ENCODE measurements around the gene IL15RA. TPM values are rescaled to one million over a fixed set of nuclear protein-coding genes. Genes with fewer than 3 reads are reported as not detected.

Gene IL15RA
- total RNA-seq, 2 experiments from 2014 or later, result 23.5 to 25.1 TPM

- DNase-seq, result no peak
- no peak for ATAC-seq
- TF ChIP-seq, protein P1, sequence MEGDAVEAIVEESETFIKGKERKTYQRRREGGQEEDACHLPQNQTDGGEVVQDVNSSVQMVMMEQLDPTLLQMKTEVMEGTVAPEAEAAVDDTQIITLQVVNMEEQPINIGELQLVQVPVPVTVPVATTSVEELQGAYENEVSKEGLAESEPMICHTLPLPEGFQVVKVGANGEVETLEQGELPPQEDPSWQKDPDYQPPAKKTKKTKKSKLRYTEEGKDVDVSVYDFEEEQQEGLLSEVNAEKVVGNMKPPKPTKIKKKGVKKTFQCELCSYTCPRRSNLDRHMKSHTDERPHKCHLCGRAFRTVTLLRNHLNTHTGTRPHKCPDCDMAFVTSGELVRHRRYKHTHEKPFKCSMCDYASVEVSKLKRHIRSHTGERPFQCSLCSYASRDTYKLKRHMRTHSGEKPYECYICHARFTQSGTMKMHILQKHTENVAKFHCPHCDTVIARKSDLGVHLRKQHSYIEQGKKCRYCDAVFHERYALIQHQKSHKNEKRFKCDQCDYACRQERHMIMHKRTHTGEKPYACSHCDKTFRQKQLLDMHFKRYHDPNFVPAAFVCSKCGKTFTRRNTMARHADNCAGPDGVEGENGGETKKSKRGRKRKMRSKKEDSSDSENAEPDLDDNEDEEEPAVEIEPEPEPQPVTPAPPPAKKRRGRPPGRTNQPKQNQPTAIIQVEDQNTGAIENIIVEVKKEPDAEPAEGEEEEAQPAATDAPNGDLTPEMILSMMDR (IDR thresholded peaks at IDR 0.05), result no peak
- intact Hi-C loops (cut with micrococcal nuclease), result no loop called here
- ChIA-PET POLR2A (interaction anchor here (1.3 kb wide), 1 partner anchor 38 kb away, joined by 4 read pairs; no protein-coding TSS in a partner anchor), CTCF (interaction anchor here (0.7 kb wide), 1 partner anchor 10 kb away, joined by 3 read pairs; no protein-coding TSS in a partner anchor)
- Mint-ChIP-seq H3K4me1 (ENCODE audit: low read depth) (no peaks in the 10 kb centered on the region), H3K4me3 (no peak overlapping the region), H3K27me3 (no peaks in the 10 kb centered on the region), H3K9me3 (no peaks in the 10 kb centered on the region), H3K36me3 (ENCODE audit: low read depth) (peaks cover 33% of the 10 kb centered on the region), H3K27ac (no peak overlapping the region)
Observed at GRCh38 chr10:5959581-5960069, 17.7 kb downstream of the IL15RA start.

- no peaks in the 10 kb centered on the region for H3K9me3 Mint-ChIP-seq
- DNase-seq, result no peak
- intact Hi-C loops (cut with micrococcal nuclease), result no loop called here
- no peak overlapping the region for H3K27ac Mint-ChIP-seq
- H3K4me3 Mint-ChIP-seq, result no peak overlapping the region
- ChIA-PET CTCF (no interaction called here), POLR2A (interaction anchor here (0.6 to 1.3 kb wide), 2 partner anchors 18 to 38 kb away, joined by 3 to 4 read pairs; partner anchors contain the start of gene IL15RA)
- no peaks in the 10 kb centered on the region for H3K4me1 Mint-ChIP-seq (ENCODE audit: low read depth)
- H3K27me3 Mint-ChIP-seq, result no peaks in the 10 kb centered on the region
- H3K36me3 Mint-ChIP-seq (ENCODE audit: low read depth), result peaks cover 31% of the 10 kb centered on the region
- no peak for ATAC-seq
- TF ChIP-seq, protein P1 (IDR thresholded peaks at IDR 0.05), result no peak
Observed at GRCh38 chr10:5959142-5959541, 18.2 kb downstream of the IL15RA start.

DNA sequence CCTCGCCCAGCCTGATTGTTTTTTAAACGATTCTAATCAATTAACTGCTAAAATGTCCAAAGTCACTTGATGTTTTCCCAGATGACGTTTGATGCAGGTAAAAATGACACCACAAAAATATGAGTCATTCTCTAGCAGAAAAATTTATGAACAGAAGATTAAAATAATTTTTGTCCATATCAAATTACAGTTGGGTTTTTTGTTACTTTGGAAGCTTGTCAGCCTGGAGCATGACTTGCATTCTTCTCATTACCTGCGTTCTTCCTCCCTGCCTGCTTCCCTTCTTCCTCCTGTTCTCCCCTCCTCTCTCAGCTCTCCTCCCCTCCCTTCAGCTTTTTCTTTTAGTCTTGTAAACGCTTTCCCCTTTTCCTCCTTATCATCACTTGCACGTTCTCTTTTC, 18.7 kb downstream of the IL15RA start:
- Mint-ChIP-seq H3K4me1 (ENCODE audit: low read depth) (no peaks in the 10 kb centered on the region), H3K36me3 (ENCODE audit: low read depth) (peaks cover 31% of the 10 kb centered on the region), H3K27me3 (no peaks in the 10 kb centered on the region), H3K9me3 (no peaks in the 10 kb centered on the region), H3K27ac (no peak overlapping the region), H3K4me3 (no peak overlapping the region)
- TF ChIP-seq, protein P1 (IDR thresholded peaks at IDR 0.05), result no peak
- ATAC-seq, result no peak
- no peak for DNase-seq
- ChIA-PET CTCF (interaction anchor here (1.4 kb wide), 1 partner anchor 10 kb away, joined by 3 read pairs; no protein-coding TSS in a partner anchor), POLR2A (interaction anchor here (0.6 to 1.3 kb wide), 2 partner anchors 18 to 37 kb away, joined by 3 to 4 read pairs; partner anchors contain the start of gene IL15RA)
- intact Hi-C loops (cut with micrococcal nuclease), result no loop called here

DNA sequence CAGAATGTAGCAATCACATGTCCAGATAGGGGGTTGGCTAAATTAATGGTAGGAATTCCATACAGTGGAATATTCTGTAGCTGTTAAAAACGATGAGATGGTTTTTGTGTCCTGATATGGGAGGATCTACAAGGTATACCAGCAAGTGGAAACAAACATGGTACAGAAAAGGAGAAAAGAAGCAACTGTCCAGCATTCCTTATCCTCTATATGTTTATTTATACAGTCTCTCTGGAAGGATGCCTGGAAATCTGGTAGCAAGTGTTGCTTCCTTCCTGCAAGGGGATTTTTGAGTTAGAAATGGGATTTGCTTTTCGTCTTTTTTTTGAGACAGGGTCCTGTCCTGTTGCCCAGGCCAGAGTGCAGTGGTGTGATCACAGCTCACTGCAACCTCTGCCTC, 19.3 kb downstream of the IL15RA start:
- ATAC-seq (no peak), DNase-seq (no peak)
- TF ChIP-seq, protein P1 (IDR thresholded peaks at IDR 0.05), result no peak
- ChIA-PET CTCF (interaction anchor here (1.4 kb wide), 1 partner anchor 11 kb away, joined by 3 read pairs; no protein-coding TSS in a partner anchor), POLR2A (no interaction called here)
- no peaks in the 10 kb centered on the region for H3K27me3 Mint-ChIP-seq
- no peak overlapping the region for H3K4me3 Mint-ChIP-seq
- intact Hi-C loops (cut with micrococcal nuclease), result no loop called here
- no peaks in the 10 kb centered on the region for H3K4me1 Mint-ChIP-seq (ENCODE audit: low read depth)
- H3K36me3 Mint-ChIP-seq (ENCODE audit: low read depth), result peaks cover 34% of the 10 kb centered on the region
- H3K27ac Mint-ChIP-seq, result no peak overlapping the region
- no peaks in the 10 kb centered on the region for H3K9me3 Mint-ChIP-seq

DNA sequence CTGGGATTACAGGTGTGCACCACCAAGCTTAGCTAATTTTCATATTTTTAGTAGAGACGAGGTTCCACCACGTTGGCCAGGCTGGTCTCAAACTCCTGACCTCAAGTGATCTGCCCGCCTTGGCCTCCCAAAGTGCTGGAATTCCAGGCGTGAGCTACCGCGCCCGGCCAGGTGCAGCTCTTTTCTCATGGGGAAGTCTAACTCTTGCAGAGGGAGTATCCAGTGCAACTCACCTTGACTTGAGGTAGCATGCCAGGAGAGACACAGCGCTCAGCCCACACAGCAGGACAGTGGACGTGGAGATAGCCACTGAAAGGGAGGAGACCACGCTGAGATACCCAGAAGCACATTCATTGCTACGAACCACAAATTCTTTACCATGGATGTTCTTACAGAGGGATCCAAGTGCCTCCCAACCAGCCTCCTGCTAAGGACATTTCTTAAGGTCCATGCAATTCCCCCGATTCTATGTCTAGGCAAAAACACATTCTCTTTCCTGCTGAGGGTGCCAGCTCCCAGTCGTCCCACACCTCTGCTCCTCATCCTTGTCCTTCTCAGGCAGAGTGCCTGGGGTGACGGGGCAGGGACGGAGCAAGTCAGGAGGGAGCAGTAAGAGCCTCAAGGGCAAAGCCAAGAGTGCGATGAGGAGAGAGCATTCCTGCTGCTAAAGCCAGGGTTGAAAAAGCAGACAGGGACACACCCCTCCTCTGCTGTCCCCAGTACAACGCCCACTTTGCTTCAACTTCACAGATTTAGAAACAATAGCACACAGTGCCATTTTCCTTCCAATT, 21.0 kb downstream of the IL15RA start:
- no peak for DNase-seq
- intact Hi-C loops (cut with micrococcal nuclease), result no loop called here
- Mint-ChIP-seq H3K4me3 (no peak overlapping the region), H3K9me3 (no peaks in the 10 kb centered on the region), H3K36me3 (ENCODE audit: low read depth) (peaks cover 31% of the 10 kb centered on the region), H3K4me1 (ENCODE audit: low read depth) (no peaks in the 10 kb centered on the region), H3K27ac (no peak overlapping the region), H3K27me3 (no peaks in the 10 kb centered on the region)
- ChIA-PET POLR2A (no interaction called here), CTCF (no interaction called here)
- ATAC-seq, result no peak
- TF ChIP-seq, protein P1 (IDR thresholded peaks at IDR 0.05), result no peak
